ENCODE measurements around the gene MMP8.
A peak's percentile ranks its signal among the peaks of the same experiment; 100 is the strongest.
"Not testable (repeated sequence)": the region's sequence is repeated elsewhere in the genome, so short reads cannot be mapped to it uniquely, and the experiment has no call there.

Gene MMP8

DNA sequence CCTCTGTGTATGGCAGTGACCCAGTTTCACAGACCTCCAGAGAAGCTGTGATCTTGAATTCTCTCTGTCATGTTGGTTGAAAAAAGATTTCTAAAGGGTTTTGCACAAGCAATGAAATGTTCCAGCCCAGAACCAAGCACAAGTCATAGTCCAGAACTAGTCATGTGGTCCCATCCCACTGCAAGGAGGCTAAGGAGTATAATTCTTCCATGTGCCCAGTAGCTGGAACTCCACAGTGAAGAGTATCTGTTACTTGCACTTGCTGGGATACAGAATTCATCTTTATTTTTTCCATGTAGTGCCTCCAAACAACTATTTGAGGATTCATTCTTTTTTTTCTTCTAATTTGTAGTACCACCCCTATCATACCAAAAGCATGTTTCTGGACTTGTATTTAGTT, 9.9 kb upstream of the MMP8 start:
- TF ChIP-seq ZNF274 (IDR thresholded peaks at IDR 0.05; ENCODE audit: low read depth, low read length): no peak
- no peak for TF ChIP-seq YY1 (IDR thresholded peaks at IDR 0.05; ENCODE audit: insufficient read depth, insufficient read length)
- TF ChIP-seq SUZ12 (IDR thresholded peaks at IDR 0.05; ENCODE audit: extremely low read depth, insufficient read depth, insufficient read length): no peak
- no peak for DNase-seq (ENCODE audit: low read depth, low spot score)

DNA sequence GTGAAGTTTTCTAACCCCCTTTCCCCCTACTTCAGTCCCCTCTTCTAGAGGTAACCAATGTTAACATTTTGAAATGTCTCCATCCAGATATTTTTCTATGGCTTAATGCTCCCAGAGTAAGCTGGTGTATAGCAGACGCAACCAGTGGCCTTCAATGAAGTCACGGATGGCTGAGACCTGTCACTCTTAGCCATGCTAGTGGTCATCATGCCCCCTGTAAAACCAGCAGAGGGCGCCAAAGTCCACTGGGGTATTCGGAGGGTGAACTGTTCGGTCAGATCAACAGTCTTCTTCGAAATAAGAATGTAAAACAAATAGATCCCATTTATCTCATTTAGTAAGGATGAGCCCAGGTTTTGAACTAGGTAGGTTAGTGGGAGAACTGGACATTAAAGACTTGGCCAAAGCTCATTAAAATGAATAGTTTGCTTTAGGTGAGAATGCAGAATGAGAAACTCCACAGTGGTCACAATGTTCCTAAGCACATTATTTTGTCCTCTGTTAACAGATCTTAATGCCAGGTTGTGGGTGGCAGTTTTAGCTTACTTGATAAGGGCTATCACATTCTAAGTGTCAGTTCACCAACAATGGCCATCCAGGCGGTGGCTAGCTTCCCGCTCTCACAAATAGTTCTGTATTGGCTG, 8.6 kb upstream of the MMP8 start:
- no peak overlapping the region for H3K9ac ChIP-seq (ENCODE audit: insufficient read length, low read depth)

More for the DNA sequence above, 9.9 kb upstream of the MMP8 start:
- no peak overlapping the region for H3K9ac ChIP-seq (ENCODE audit: insufficient read length, low read depth)
- no peaks in the 10 kb centered on the region for H3K36me3 ChIP-seq (ENCODE audit: insufficient read depth, insufficient read length, low read length)
- H3K27me3 ChIP-seq (ENCODE audit: insufficient read depth, insufficient read length): no peaks in the 10 kb centered on the region
- no peak overlapping the region for H3K4me3 ChIP-seq (ENCODE audit: insufficient read length, low read depth)
- no peaks in the 10 kb centered on the region for H3K4me1 ChIP-seq (ENCODE audit: insufficient read depth, insufficient read length)
- no peaks in the 10 kb centered on the region for H3K9me3 ChIP-seq (ENCODE audit: insufficient read depth, low read length)

DNA sequence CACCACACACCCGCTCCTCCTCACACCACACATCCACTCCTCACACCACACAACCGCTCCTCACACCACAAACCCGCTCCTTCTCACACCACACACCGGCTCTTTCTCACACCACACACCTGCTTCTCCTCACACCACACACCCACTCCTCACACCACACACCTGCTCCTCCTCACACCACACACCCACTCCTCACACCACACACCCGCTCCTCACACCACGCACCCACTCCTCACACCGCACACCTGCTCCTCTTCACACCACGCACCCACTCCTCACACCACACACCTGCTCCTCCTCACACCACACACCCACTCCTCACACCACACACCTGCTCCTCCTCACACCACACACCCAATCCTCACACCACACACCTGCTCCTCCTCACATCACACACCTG, 6.2 kb upstream of the MMP8 start:
- not testable (repeated sequence) for H3K4me1 ChIP-seq (ENCODE audit: insufficient read depth, insufficient read length); H3K4me3 ChIP-seq (ENCODE audit: insufficient read length, low read depth); H3K9ac ChIP-seq (ENCODE audit: insufficient read length, low read depth); H3K27me3 ChIP-seq (ENCODE audit: insufficient read depth, insufficient read length); H3K36me3 ChIP-seq (ENCODE audit: insufficient read depth, insufficient read length, low read length); DNase-seq (ENCODE audit: low read depth, low spot score); H3K9me3 ChIP-seq (ENCODE audit: insufficient read depth, low read length)

More for the DNA sequence above, 8.6 kb upstream of the MMP8 start:
- DNase-seq (ENCODE audit: low read depth, low spot score): peak; percentile 48
- Histone ChIP-seq H3K9me3 (ENCODE audit: insufficient read depth, low read length) (no peaks in the 10 kb centered on the region), H3K36me3 (ENCODE audit: insufficient read depth, insufficient read length, low read length) (no peaks in the 10 kb centered on the region), H3K4me1 (ENCODE audit: insufficient read depth, insufficient read length) (no peaks in the 10 kb centered on the region), H3K4me3 (ENCODE audit: insufficient read length, low read depth) (no peak overlapping the region), H3K27me3 (ENCODE audit: insufficient read depth, insufficient read length) (no peaks in the 10 kb centered on the region)
- TF ChIP-seq YY1 (IDR thresholded peaks at IDR 0.05; ENCODE audit: insufficient read depth, insufficient read length): no peak
- TF ChIP-seq ZNF274 (IDR thresholded peaks at IDR 0.05; ENCODE audit: low read depth, low read length): no peak
- no peak for TF ChIP-seq SUZ12 (IDR thresholded peaks at IDR 0.05; ENCODE audit: extremely low read depth, insufficient read depth, insufficient read length)

DNA sequence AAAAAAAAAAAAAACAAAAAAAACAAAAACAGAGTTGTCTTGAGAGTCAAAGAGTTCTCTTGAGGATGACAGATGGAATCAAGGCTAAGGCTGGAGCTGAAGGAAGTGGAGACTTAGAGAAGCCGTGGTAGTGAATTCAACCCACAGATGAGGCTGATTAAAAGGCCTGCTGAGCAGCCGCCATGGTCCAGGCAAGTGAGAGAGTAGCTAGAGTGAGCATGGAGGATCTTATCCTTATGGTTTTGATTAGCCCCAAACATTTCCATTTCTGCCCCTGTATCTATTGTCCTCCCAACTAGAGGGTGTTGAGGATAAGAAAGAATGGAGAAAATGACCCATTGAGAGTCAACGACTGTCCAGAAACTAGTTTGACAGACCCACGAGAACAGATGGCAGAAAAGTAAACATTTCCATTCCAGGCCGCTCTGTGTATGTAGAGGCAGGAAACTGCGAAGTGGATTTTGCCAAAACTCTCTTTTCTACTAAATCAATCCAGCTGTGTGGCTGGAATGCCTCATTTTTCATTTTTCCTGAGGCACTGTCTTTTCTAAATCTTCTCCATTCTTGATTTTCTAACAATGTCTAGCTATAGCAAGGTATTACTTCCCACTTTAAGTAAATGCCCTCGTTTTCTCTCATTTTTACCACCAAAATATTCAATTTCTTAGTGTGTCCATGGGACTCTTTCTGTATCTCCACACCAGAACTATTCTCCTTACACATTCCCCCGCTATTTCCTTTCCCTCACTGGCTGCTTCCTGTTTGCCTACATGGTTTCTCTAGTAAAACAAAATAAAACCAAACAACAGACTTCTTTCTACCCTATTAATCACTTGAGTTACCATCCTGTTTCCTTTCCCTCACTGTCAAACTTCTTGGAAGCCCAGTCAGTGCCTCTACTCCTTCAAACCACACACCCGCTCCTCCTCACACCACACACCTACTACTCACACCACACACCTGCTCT, 5.4 kb upstream of the MMP8 start:
- Histone ChIP-seq H3K27me3 (ENCODE audit: insufficient read depth, insufficient read length) (no peaks in the 10 kb centered on the region), H3K9me3 (ENCODE audit: insufficient read depth, low read length) (no peaks in the 10 kb centered on the region), H3K9ac (ENCODE audit: insufficient read length, low read depth) (no peak overlapping the region), H3K4me1 (ENCODE audit: insufficient read depth, insufficient read length) (no peaks in the 10 kb centered on the region), H3K4me3 (ENCODE audit: insufficient read length, low read depth) (no peak overlapping the region), H3K36me3 (ENCODE audit: insufficient read depth, insufficient read length, low read length) (no peaks in the 10 kb centered on the region)
- no peak for TF ChIP-seq ZNF274 (IDR thresholded peaks at IDR 0.05; ENCODE audit: low read depth, low read length)
- no peak for TF ChIP-seq SUZ12 (IDR thresholded peaks at IDR 0.05; ENCODE audit: extremely low read depth, insufficient read depth, insufficient read length)
- no peak for TF ChIP-seq YY1 (IDR thresholded peaks at IDR 0.05; ENCODE audit: insufficient read depth, insufficient read length)
- DNase-seq (ENCODE audit: low read depth, low spot score): no peak

DNA sequence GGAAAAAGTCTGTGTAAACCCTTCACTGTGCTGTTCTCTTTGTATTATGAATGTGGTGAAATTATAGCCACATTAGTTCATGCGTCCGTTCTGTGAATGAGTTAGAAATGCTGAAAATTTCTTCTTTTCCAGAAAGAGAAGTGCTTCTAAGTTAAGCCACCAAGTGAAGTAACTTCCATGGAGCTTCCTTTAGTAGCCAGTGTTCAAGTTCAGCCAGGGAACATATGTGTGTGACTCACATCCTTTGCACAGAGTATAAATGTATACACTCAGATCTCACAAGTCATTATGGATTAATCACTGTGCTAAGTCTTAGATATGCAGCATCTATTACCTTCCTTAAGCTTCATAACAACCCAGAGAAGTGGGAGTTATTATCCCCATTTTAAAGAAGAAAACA, 3.1 kb upstream of the MMP8 start:
- no peaks in the 10 kb centered on the region for H3K36me3 ChIP-seq (ENCODE audit: insufficient read depth, insufficient read length, low read length)
- no peaks in the 10 kb centered on the region for H3K4me1 ChIP-seq (ENCODE audit: insufficient read depth, insufficient read length)
- H3K9ac ChIP-seq (ENCODE audit: insufficient read length, low read depth): no peak overlapping the region
- no peak for TF ChIP-seq ZNF274 (IDR thresholded peaks at IDR 0.05; ENCODE audit: low read depth, low read length)
- no peak for TF ChIP-seq SUZ12 (IDR thresholded peaks at IDR 0.05; ENCODE audit: extremely low read depth, insufficient read depth, insufficient read length)
- no peak for TF ChIP-seq YY1 (IDR thresholded peaks at IDR 0.05; ENCODE audit: insufficient read depth, insufficient read length)
- H3K27me3 ChIP-seq (ENCODE audit: insufficient read depth, insufficient read length): no peaks in the 10 kb centered on the region
- no peak for DNase-seq (ENCODE audit: low read depth, low spot score)
- no peak overlapping the region for H3K4me3 ChIP-seq (ENCODE audit: insufficient read length, low read depth)
- H3K9me3 ChIP-seq (ENCODE audit: insufficient read depth, low read length): no peaks in the 10 kb centered on the region

DNA sequence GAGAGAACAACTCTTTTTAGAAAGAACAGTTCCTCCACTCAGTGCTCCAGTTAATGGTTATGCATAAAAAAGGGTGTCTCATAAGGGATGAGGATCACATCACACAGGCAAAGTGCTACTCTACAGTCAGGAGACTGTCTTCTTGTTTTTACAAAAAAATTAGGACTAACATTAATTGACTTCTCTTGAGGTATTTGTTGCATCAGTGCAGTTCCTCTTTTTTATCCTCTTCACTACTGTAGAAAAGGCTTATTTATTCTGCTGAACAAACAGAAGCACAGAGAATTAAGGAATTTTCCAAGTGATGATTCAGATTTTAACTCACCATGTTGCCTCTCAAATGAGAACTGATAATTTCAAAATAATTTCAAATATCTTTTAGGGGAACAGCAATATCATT, 1.9 kb downstream of the MMP8 start:
- Histone ChIP-seq H3K36me3 (ENCODE audit: insufficient read depth, insufficient read length, low read length) (no peaks in the 10 kb centered on the region), H3K4me1 (ENCODE audit: insufficient read depth, insufficient read length) (no peaks in the 10 kb centered on the region), H3K27me3 (ENCODE audit: insufficient read depth, insufficient read length) (no peaks in the 10 kb centered on the region), H3K9me3 (ENCODE audit: insufficient read depth, low read length) (no peaks in the 10 kb centered on the region), H3K9ac (ENCODE audit: insufficient read length, low read depth) (no peak overlapping the region), H3K4me3 (ENCODE audit: insufficient read length, low read depth) (no peak overlapping the region)
- TF ChIP-seq YY1 (IDR thresholded peaks at IDR 0.05; ENCODE audit: insufficient read depth, insufficient read length): no peak
- TF ChIP-seq SUZ12 (IDR thresholded peaks at IDR 0.05; ENCODE audit: extremely low read depth, insufficient read depth, insufficient read length): no peak
- TF ChIP-seq ZNF274 (IDR thresholded peaks at IDR 0.05; ENCODE audit: low read depth, low read length): no peak
- DNase-seq (ENCODE audit: low read depth, low spot score): no peak

DNA sequence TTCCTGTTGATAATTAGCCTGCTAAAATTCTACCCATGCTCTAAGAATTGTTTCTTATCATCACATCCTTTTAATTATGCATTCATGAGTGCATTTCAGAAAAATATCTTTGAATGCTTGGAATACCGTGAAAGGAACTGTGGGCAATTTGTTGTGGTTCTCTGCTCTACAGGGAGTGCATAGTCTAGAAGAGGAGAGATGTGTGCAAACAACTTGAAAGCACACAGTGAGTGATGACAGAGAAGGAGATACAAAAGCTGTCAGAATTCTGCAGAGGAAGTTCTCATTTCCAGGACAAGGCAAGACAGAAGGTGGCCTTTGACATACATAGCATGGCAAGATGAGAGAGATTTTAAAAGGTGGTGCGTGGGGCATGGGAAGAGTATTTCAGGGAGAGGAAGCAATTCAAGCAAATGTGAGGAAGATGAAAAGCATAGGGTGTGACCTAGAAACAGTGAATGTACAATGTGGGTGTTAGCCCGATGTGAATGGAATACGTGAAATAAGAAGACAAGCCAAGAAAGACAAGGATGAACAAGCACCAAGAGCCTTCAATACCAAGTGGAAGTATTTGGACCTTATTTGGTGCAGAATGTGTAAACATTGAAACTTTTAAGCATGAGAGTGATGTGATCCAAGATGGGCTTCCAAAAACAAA, 5.0 kb downstream of the MMP8 start:
- Histone ChIP-seq H3K36me3 (ENCODE audit: insufficient read depth, insufficient read length, low read length) (no peaks in the 10 kb centered on the region), H3K9me3 (ENCODE audit: insufficient read depth, low read length) (no peaks in the 10 kb centered on the region), H3K27me3 (ENCODE audit: insufficient read depth, insufficient read length) (no peaks in the 10 kb centered on the region), H3K9ac (ENCODE audit: insufficient read length, low read depth) (no peak overlapping the region), H3K4me3 (ENCODE audit: insufficient read length, low read depth) (no peak overlapping the region), H3K4me1 (ENCODE audit: insufficient read depth, insufficient read length) (no peaks in the 10 kb centered on the region)
- TF ChIP-seq YY1 (IDR thresholded peaks at IDR 0.05; ENCODE audit: insufficient read depth, insufficient read length): no peak
- no peak for TF ChIP-seq ZNF274 (IDR thresholded peaks at IDR 0.05; ENCODE audit: low read depth, low read length)
- no peak for TF ChIP-seq SUZ12 (IDR thresholded peaks at IDR 0.05; ENCODE audit: extremely low read depth, insufficient read depth, insufficient read length)
- no peak for DNase-seq (ENCODE audit: low read depth, low spot score)

All from NT2/D1 (cell line).